Cerebellar cortex (tissue), 1 donor: ENCODE data around the gene PTPRG.
"Not testable (repeated sequence)": the region's sequence is repeated elsewhere in the genome, so short reads cannot be mapped to it uniquely, and the experiment has no call there.

Experiments used
- DNase-seq: peaks from one replicate; pipeline ENCODE4 v3.0.0-alpha.2; 2015; ENCODE audit warnings: low spot score

PTPRG gene

GRCh38 chr3:61686228-61686648 lies 124.9 kb downstream of the PTPRG start:
- no peak for DNase-seq

DNA sequence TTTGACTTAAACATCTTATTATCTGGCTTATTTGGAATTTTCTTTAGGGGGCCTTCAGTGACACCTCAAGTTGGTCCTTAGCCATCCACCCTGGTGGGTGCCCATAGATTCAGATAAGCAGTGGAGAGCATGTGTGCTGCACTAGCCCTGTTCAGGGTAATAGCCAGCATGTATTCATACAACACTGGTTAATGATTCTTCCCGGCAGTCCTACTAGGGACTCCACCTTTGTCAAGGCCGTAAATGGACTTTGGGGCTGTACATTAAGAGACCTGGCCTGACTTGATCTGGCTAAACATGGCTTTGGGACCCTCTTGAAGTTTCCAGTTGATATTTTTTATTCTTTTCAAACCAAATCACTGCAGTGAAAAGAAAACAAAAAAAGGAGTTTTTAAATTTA lies 125.8 kb downstream of the PTPRG start:
- no peak for DNase-seq

DNA sequence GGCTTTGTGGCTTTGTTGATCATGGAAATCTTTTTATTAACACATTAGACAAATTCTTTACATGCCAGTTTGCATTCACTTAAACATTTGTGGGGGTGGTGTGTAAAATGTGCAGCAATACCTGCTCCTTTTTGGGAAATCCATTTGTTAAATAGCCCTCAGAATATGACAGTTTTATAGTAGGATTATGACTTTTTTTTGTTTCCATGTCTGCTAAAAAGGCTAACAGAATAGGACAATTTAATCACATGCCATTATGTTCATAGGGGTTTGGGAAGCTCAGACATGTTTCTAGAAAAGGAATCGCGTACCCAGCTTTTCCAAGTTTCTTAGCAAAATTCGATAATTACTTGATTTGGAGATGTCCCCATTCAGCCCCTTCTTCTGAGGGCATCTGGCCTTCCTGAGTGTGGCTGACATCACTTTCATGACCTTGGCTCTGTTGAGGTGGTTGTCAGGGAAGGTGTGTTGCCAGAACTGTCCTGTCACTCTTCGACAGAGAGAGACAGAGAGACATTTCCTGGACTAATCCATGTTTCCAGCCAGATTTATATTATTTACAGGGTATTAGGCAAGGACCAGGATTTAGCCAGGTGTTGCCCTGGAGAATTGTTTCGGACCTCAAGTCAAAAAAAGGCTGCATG lies 126.4 kb downstream of the PTPRG start:
- DNase-seq = no peak

- DNase-seq = no peak
These were observed 127.1 kb downstream of the PTPRG start for GRCh38 chr3:61688307-61688984.

DNA sequence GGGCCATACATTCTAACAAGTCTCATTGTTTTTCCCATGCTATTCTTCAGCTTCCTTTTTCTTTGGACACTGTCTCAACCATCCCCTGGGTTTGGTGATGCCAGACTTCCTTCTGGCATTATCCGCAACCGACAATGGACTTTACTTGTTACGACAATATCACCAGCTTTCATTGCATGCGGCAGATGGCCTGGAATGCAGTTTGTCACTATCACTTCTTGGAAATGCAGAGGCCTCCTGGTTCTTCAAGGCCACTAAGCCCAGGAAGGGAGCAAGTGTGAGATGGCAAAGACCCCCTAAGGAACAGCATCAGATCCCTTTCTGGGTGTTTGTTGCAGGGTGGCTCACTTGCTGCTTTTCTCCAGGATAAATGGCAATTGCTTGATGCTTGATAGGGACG lies 128.6 kb downstream of the PTPRG start:
- no peak for DNase-seq

DNA sequence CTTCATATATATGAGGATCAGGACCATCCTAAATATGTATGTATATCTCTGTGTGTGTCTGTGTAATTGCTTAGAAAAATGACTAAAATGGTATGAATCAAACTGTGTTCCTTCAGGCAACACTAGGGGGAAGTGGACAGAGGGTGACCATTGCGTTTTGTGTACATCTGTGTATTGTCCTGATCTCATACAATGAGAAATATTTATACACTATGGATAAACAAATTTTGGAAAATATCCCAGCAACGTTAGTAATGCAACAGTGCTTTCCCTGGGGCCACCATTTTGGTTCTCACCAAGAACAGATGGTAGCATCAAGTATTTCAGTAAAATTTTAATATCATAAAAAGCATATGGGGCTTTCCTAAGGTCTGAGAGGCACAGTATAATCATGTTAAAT lies 130.1 kb downstream of the PTPRG start:
- DNase-seq = no peak

DNA sequence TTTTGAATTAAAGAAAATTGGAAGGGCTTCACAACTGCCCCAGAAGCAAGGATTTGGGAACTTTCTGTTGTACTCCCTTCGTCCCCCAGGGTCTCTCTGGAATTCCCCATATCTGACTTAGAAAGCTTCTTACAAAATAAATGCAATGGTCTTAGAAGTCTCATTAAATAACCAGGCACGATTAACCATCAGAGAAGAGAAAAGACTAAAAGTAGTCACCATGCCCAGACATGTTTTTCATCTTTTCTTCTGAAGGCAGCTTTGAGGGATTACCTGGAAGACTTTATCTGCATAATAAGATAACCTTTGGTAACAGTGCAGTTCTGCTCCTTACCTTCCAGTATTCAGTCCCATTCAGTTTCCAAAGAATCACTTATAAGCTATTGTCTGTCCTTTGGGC lies 135.9 kb downstream of the PTPRG start:
- DNase-seq = no peak

DNA sequence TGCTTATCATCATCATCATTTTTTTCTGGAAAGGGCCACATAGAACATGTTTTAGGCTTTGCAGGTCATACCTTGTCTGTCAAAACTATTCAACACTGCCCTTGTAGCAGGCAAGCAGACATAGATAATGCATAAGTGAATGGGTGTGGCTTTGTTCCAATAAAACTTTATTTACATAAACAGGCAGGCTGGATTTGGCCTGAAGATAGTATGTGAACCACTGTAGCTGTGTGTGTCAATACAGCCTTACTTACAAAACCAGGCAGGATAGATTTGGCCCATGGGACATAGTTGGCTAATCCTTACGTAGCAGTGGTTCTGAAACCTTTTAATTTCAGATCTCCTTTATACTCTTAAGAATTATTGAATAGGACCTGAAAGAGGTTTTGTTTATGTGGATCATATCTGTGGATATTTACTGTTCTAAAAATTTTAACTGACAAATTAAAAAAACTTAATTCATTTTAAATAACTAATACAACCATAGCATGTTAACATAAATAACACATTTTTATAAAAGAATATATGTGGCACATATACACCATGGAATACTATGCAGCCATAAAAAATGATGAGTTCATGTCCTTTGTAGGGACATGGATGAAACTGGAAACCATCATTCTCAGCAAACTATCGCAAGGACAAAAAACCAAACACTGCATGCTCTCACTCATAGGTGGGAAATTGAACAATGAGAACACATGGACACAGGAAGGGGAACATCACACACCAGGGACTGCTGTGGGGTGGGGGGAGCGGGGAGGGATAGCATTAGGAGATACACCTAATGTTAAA lies 137.1 kb downstream of the PTPRG start:
- DNase-seq = not testable (repeated sequence)

DNA sequence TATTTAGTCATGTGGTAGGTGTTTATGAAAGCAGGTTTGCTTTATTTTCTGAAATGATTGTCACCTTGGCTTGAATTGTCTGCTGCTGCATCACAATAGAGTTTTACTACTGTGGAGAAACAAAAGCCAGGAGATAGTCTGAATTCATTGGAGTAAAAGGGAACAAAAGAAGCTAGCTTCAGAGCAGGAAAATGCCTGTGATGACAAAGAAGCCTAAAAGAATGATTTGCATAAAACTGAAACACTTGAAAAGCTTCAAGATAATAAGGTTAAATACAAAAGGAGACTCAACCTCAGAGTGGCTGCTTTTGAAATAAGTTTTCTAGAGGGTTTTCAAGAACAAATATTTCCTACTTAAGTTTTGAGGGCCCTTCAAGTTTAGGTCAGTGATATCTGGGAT lies 138.3 kb downstream of the PTPRG start:
- DNase-seq = no peak

DNA sequence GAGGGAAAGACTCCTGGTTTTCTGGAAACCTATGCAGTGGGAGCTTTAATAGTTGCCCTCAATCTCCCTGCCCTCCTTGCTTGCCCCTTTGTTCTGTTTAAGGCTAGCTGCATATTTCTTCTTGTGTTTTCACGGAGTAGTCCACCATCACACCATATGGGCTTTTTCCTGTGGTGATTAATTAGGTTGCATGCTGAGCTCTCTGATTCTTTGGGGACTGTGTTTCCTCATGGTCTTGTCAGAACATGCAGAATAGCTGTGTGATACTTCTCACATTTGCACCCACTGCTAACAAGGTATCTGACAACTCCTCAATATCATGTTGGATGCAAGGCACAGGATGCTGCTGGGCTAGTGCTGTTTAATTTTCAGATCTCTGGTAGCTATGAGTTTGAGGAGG lies 139.6 kb downstream of the PTPRG start:
- DNase-seq = no peak

- no peak for DNase-seq
These were observed 141.1 kb downstream of the PTPRG start for GRCh38 chr3:61702453-61702852.

DNA sequence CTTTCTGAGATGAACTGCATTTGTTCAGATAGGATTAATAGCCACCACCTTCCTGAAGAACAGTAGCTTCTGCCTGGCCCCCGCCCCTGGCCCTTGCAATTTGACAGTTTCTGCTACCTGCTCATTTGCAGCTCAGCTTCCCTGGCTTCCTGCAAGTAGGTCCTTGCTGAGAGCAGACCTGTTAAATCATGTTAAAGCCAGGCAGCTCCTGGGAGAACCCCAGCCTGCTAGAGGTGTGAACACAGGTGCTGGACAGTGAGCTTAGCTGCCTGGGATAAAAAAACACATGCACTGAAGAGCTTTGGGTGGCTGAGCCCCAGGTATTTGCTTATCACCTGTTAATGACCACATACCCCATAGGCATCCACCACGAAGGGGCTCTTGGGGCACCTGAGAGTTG lies 143.4 kb downstream of the PTPRG start:
- DNase-seq = no peak

DNA sequence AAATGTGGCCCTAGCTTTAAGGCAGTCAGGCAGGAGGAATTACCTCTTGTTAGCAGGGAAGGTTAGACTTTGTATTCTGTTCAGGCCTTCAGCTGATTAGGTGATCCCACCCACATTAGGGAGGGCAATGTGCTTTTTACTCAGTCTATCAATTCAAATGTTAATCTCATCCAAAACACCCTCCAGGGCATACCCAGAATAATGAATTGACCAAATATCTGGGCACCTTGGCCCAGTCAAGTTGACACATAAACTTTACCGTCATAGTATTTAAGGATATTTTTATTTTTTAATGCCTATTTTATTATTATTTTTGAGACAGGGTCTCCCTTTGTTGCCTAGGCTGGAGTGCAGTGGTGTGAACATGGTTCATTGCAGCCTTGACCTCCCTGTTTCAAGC lies 146.1 kb downstream of the PTPRG start:
- no peak for DNase-seq

DNA sequence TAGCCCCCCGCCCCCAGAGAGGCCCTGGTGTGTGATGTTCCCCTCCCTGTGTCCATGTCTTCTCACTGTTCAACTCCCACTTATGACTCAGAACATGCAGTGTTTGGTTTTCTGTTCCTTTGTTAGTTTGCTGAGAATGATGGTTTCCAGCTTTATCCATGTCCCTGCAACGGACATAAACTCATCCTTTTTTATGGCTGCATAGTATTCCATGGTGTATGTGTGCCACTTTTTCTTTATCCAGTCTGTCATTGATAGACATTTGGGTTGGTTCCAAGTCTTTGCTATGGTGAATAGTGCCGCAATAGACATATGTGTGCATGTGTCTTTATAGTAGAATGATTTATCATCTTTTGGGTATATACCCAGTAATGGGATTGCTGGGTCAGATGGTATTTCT lies 149.5 kb downstream of the PTPRG start:
- not testable (repeated sequence) for DNase-seq

- DNase-seq = no peak
These were observed 152.9 kb downstream of the PTPRG start for GRCh38 chr3:61714225-61714624.

GRCh38 chr3:61715886-61716527 lies 154.6 kb downstream of the PTPRG start:
- DNase-seq = no peak

- DNase-seq = not testable (repeated sequence)
These were observed 155.3 kb downstream of the PTPRG start for GRCh38 chr3:61716693-61717092.

- no peak for DNase-seq
These were observed 157.2 kb downstream of the PTPRG start for GRCh38 chr3:61718565-61718964.

- DNase-seq = peak; percentile 49
These were observed 158.1 kb downstream of the PTPRG start for GRCh38 chr3:61719278-61719977.

DNA sequence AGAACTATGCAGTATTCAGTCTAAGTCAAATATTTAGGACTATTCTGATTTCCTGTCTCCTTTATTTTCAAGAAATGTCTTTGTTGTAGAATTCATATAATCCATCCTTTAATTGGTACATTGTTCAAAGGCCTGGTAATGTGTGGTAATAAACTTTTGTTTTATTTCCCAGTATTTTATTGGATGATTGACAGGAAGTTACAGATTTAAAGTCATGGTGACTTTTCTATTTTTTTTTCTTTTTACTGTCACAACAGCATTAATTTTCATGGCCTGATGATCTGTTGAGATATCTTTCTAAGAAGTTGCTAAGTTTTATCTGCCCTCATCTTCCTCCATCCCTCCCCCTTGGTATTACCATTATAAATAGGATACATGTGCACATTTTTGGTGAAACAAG lies 161.7 kb downstream of the PTPRG start:
- no peak for DNase-seq

GRCh38 chr3:61724183-61724582 lies 162.8 kb downstream of the PTPRG start:
- DNase-seq = no peak

DNA sequence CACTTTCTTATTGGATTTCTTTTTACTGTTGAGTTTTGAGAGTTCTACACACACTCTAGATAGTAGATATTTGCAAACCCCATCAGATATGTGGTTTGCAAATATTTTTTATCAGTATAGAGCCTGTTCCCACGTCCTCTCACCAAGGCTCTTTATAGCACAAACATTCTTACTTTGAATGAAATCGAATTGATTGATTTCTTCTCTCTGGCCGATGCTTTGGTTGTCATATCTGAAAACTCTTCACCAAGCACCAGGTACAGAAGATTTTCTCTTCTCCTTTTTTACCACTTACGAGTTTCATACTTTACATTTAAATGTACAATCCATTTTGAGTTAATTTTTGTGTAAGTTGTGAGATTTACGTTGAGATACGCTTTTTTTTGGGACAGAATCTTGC lies 163.4 kb downstream of the PTPRG start:
- DNase-seq = no peak
